Effector memory CD8-positive, alpha-beta T cell (primary cell): ENCODE measurements around the gene ZCCHC14.
"Not testable (repeated sequence)": the region's sequence is repeated elsewhere in the genome, so short reads cannot be mapped to it uniquely, and the experiment has no call there.

Source experiments
- ATAC-seq: fragments of 150-1000 bp; cut with Tn5 transposase; replicated peaks from 2 replicates; pipeline ENCODE4 v1.10.0; 2021; ENCODE audit warnings: mild to moderate bottlenecking, moderate library complexity
- DNase-seq, 3 experiments: peaks; one replicate each; pipeline ENCODE4 v3.0.0; 2021
- H3K27ac Mint-ChIP-seq, 2 donors: one replicate each; pipeline ENCODE4 v1.8.0; 2022; ENCODE audit warnings: mild to moderate bottlenecking in 2 of 2, mixed read lengths in 2 of 2, moderate library complexity in 2 of 2
- H3K27me3 Mint-ChIP-seq, 2 donors: one replicate each; pipeline ENCODE4 v1.8.0; 2022; ENCODE audit warnings: mixed read lengths in 2 of 2
- H3K36me3 Mint-ChIP-seq: one replicate; pipeline ENCODE4 v1.8.0; 2022; ENCODE audit warnings: mild to moderate bottlenecking, moderate library complexity, mixed read lengths; ENCODE audit not compliant: insufficient read depth
- H3K4me1 Mint-ChIP-seq, 2 donors: one replicate each; pipeline ENCODE4 v1.8.0; 2022; ENCODE audit warnings: low read depth in 2 of 2, mixed read lengths in 2 of 2
- H3K4me3 Mint-ChIP-seq, 2 donors: one replicate each; pipeline ENCODE4 v1.8.0; 2022; ENCODE audit warnings: mild to moderate bottlenecking in 2 of 2, mixed read lengths in 2 of 2, moderate library complexity in 2 of 2
- H3K9me3 Mint-ChIP-seq, 2 donors: one replicate each; pipeline ENCODE4 v1.8.0; 2022; ENCODE audit warnings: mixed read lengths in 2 of 2

Gene ZCCHC14

GRCh38 chr16:87498324-87499188 is 5.7 kb upstream of the ZCCHC14 start:
- DNase-seq = no peak
- Mint-ChIP-seq H3K9me3 (no peaks in the 10 kb centered on the region), H3K4me1 (peaks cover 22 to 26% of the 10 kb centered on the region in 2 donors), H3K27ac (peak overlapping the region in 1 of 2 donors; percentile 7), H3K27me3 (no peaks in the 10 kb centered on the region), H3K36me3 (peaks cover 9% of the 10 kb centered on the region), H3K4me3 (no peak overlapping the region)
- ATAC-seq = no peak

DNA sequence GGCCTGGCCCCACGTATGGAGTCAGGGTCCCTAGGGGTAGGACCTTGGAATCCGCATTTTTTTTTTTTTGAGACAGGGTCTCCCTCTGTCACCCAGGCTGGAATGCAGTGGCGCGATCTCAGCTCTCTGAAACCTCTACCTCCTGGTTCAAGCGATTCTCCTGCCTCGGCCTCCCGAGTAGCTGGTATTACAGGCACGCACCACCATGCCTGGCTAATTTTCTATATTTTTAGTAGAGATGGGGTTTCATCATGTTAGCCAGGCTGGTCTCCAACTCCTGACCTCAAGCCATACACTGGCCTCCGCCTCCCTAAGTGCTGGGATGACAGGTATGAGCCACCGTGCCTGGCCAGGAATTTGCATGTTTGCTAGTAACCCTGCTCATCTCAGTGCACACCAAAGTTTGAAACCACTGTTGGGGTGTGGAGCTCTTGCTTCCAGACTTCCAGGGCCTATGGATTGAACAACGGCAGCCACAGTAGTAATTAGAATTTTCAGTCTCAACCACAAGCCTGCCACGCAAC is 5.0 kb upstream of the ZCCHC14 start:
- Mint-ChIP-seq H3K4me1 (peaks cover 27 to 30% of the 10 kb centered on the region in 2 donors), H3K36me3 (peaks cover 14% of the 10 kb centered on the region)
- H3K27ac Mint-ChIP-seq, H3K4me3 Mint-ChIP-seq, H3K9me3 Mint-ChIP-seq, ATAC-seq, DNase-seq, H3K27me3 Mint-ChIP-seq: not testable (repeated sequence)

DNA sequence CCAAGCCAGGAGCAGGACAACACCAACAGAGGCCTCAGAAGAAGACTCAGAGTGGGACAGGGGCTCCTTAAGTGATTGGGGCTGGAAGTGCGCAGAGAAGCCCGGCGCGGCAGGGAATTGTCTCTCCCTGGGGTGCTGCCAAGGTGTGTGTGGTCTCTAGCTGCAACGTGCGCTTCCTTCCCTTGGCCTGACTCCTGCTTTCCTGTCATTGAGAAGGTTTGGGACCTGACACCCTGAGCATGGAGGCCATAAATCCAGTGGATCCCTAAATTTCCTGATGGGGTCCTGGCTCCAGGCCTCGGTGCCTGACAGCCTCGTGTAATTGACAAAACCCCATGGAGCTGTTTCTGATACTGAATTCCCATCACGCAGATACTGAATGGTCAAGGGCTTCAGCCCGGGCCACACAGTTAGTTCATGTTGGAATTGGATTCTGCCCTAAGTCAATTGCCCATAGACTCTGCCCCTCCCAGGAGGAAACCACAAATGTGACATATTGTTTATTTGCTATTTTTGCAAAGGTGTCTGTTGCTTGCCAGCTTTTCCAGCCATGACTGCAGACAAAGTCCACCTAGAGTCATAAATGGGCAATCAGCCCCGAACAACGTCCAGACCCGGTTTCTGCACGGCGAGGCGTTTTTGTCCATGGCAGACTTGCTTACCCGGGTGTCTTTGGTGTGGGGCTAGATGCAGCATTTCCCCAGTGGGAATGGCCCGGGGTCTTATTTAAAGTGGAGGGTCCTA is 4.4 kb upstream of the ZCCHC14 start:
- ATAC-seq, H3K27me3 Mint-ChIP-seq, DNase-seq, H3K9me3 Mint-ChIP-seq: not testable (repeated sequence)
- Mint-ChIP-seq H3K4me3 (peak overlapping the region in 1 of 2 donors; percentile 78), H3K36me3 (peaks cover 15% of the 10 kb centered on the region), H3K4me1 (peaks cover 27 to 30% of the 10 kb centered on the region in 2 donors), H3K27ac (peak overlapping the region in 1 of 2 donors; percentile 91)

GRCh38 chr16:87496447-87496801 is 3.6 kb upstream of the ZCCHC14 start:
- Mint-ChIP-seq H3K27ac (peak overlapping the region; percentile 77 to 91), H3K4me3 (peak overlapping the region; percentile 73 to 78), H3K27me3 (no peaks in the 10 kb centered on the region), H3K4me1 (peaks cover 27 to 30% of the 10 kb centered on the region in 2 donors), H3K9me3 (no peaks in the 10 kb centered on the region), H3K36me3 (peaks cover 20% of the 10 kb centered on the region)
- ATAC-seq (peak; percentile 67), DNase-seq (peak; percentile 36 to 57 (median 56))

DNA sequence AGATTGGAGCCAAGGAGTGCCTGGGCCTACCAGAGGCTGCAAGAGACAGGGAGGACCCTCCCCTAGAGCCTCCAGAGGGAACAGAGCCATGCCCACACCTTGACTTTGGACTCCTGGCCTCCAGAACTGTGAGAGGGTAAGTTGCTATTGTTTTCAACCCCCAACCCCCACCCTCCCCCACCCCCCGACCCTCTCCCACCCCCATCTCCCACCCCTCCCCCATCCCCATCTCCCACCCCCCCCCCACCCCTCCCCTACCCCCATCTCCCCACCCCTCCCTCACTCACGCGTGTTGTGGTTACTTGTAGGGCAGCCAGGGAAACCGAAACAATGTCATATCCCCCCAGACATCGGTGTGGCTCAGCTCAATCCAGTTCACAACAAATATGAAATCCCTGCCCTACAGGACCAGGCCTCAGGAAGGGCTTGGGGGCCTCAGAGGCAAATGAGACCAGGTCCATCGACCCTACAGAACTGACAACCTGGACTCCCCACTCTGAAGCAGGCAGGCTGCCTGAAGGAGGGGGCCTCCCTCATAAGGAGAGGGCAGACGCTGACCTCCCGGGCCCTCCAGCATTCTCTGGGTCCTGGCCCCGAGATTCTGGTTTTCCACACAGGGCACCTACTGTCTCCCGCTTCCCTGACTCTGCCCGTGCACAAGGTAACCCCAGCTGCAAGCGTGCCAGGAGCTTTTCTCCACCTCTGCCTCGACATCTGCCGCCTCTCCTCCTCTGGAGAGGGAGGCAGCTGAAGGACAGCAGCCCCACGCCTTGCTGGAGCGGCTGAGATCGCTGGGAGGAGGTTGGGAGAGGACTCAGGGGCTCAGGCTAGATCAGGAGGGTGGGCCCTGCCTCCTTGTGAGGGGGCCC is 3.0 kb upstream of the ZCCHC14 start:
- ATAC-seq (no peak), DNase-seq (no peak)
- peak overlapping the region; percentile 77 to 91 for H3K27ac Mint-ChIP-seq
- peak overlapping the region; percentile 73 to 78 for H3K4me3 Mint-ChIP-seq
- peaks cover 30 to 33% of the 10 kb centered on the region in 2 donors for H3K4me1 Mint-ChIP-seq
- H3K9me3 Mint-ChIP-seq = no peaks in the 10 kb centered on the region
- H3K27me3 Mint-ChIP-seq = no peaks in the 10 kb centered on the region
- peaks cover 26% of the 10 kb centered on the region for H3K36me3 Mint-ChIP-seq

- Mint-ChIP-seq H3K4me3 (peak overlapping the region; percentile 95), H3K9me3 (no peaks in the 10 kb centered on the region), H3K27ac (peak overlapping the region; percentile 90 to 93), H3K27me3 (no peaks in the 10 kb centered on the region), H3K36me3 (peaks cover 27% of the 10 kb centered on the region), H3K4me1 (peaks cover 48 to 50% of the 10 kb centered on the region in 2 donors)
- DNase-seq = no peak
- no peak for ATAC-seq
Measured at GRCh38 chr16:87493608-87494280, 920 bp upstream of the ZCCHC14 start.

DNA sequence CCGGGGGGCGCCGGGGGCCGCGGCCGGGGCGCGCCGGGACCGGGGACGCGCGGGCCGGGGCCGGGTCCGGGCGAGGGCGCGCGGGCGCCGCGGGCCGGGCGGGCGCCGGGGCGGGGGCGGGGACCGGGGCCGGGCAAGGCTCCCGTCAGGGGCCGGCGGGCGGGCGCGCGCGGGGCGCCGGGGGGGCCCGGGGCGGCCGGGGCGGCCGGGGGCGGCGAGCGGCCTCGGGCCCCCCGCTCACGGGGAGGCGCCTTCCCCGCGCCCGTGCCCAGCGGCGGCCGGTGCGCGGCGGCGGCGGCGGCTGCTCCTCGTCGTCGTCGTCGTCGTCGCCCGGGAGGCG is 563 bp downstream of the ZCCHC14 start:
- peak overlapping the region in 1 of 2 donors; percentile 85 for H3K4me3 Mint-ChIP-seq
- no peaks in the 10 kb centered on the region for H3K9me3 Mint-ChIP-seq
- H3K27me3 Mint-ChIP-seq = no peaks in the 10 kb centered on the region
- ATAC-seq = no peak
- peaks cover 27% of the 10 kb centered on the region for H3K36me3 Mint-ChIP-seq
- no peak overlapping the region for H3K27ac Mint-ChIP-seq
- H3K4me1 Mint-ChIP-seq = peaks cover 48 to 56% of the 10 kb centered on the region in 2 donors
- DNase-seq = no peak

GRCh38 chr16:87491522-87492290 is 1.1 kb downstream of the ZCCHC14 start:
- H3K4me1 Mint-ChIP-seq = peaks cover 46 to 56% of the 10 kb centered on the region in 2 donors
- no peaks in the 10 kb centered on the region for H3K27me3 Mint-ChIP-seq
- H3K9me3 Mint-ChIP-seq = no peaks in the 10 kb centered on the region
- peak overlapping the region; percentile 80 to 85 for H3K4me3 Mint-ChIP-seq
- H3K36me3 Mint-ChIP-seq = peaks cover 27% of the 10 kb centered on the region
- H3K27ac Mint-ChIP-seq = peak overlapping the region in 1 of 2 donors; percentile 91
- DNase-seq (peak in 1 of 3 experiments; percentile 4), ATAC-seq (no peak)

DNA sequence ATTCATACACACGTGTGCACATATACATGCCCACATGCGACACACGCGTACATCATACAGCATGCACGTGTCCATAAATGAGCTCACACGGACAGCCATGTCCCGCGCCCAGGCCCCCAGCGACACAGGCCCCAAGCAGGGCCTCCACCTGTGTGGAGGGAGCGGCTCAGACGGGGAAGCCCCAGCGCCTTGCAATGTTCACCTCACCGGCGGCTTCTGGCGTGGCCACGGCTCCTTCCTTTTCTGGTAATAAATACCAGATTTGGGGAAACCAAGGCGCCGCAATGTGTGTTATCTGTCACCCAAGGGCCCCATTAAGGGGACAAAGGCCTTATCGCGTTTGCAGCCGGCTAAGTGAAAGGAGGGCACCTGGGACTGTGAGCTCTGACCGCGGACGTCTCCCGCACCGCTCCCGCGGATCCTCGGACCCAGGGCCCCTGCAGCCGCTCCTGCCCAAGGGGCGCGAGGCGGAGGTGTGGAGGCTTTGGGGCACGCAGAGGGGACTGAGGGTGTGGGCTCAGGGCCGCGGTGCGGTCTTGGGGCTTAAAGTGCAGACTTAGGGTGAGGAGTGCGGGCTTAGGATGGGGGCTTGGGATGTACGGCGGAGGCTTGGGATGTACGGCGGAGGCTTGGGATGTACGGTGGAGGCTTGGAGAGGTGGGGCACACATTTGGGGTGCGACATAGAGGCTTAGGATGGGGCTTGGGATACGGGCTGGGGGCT is 1.9 kb downstream of the ZCCHC14 start:
- peaks cover 39 to 55% of the 10 kb centered on the region in 2 donors for H3K4me1 Mint-ChIP-seq
- peaks cover 22% of the 10 kb centered on the region for H3K36me3 Mint-ChIP-seq
- H3K27ac Mint-ChIP-seq = peak overlapping the region; percentile 82 to 91
- peak; percentile 22 for ATAC-seq
- not testable (repeated sequence) for H3K27me3 Mint-ChIP-seq, H3K9me3 Mint-ChIP-seq
- H3K4me3 Mint-ChIP-seq = peak overlapping the region; percentile 80 to 85
- peak; percentile 14 to 32 (median 30) for DNase-seq

- H3K4me1 Mint-ChIP-seq = peaks cover 40 to 56% of the 10 kb centered on the region in 2 donors
- peaks cover 18% of the 10 kb centered on the region for H3K36me3 Mint-ChIP-seq
- DNase-seq (no peak), ATAC-seq (no peak)
- no peaks in the 10 kb centered on the region for H3K27me3 Mint-ChIP-seq
- H3K27ac Mint-ChIP-seq = peak overlapping the region; percentile 82 to 91
- H3K4me3 Mint-ChIP-seq = peak overlapping the region; percentile 80 to 85
- no peaks in the 10 kb centered on the region for H3K9me3 Mint-ChIP-seq
Measured at GRCh38 chr16:87490096-87490798, 2.6 kb downstream of the ZCCHC14 start.

DNA sequence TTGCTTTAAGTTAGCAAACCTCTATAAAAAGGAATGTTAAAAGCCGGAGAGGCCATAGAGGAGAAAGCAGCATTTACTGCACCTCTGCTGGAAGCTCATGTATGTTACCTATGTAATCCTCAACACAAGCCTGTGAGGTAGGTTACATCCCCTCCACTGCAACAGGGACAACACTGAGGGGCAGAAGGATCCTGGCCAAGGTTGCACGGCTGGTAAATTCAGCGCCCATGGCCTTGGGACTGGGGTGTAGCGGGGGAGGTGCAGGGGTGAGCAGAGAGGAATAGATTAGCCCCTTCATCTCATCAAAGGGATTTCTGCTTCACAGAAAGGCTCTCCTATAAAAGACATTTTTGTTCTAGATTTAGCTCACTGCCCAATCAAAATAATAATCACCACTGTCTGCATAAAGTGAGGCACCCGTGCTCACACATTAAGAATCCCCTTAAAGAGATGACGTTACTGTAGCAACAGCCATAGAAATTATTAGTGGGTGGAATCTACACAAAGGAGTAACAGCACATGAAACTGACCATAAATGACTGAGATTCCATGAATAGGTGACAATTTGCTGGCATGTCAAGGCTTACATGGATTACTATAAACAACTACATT is 3.3 kb downstream of the ZCCHC14 start:
- peaks cover 18% of the 10 kb centered on the region for H3K36me3 Mint-ChIP-seq
- peaks cover 45 to 59% of the 10 kb centered on the region in 2 donors for H3K4me1 Mint-ChIP-seq
- peak overlapping the region; percentile 80 to 85 for H3K4me3 Mint-ChIP-seq
- ATAC-seq (no peak), DNase-seq (no peak)
- peak overlapping the region in 1 of 2 donors; percentile 82 for H3K27ac Mint-ChIP-seq
- no peaks in the 10 kb centered on the region for H3K9me3 Mint-ChIP-seq
- H3K27me3 Mint-ChIP-seq = no peaks in the 10 kb centered on the region
